ENCODE data around the gene MRPL53.

- TF ChIP-seq CTCF (IDR thresholded peaks at IDR 0.05 in 2 of 3, conservative IDR thresholded peaks at IDR 0.05 in 1 of 3; ENCODE audit: borderline replicate concordance in 1 of 3, insufficient read depth in 1 of 3, low read depth in 2 of 3, low read length in 2 of 3) (no peak), EZH2 (IDR thresholded peaks at IDR 0.05) (no peak), POLR2A (IDR thresholded peaks at IDR 0.05; ENCODE audit: borderline replicate concordance, extremely low read depth, insufficient read depth, insufficient read length) (no peak), SP1 (IDR thresholded peaks at IDR 0.05; ENCODE audit: low read depth) (no peak), CEBPB (IDR thresholded peaks at IDR 0.05; ENCODE audit: low read depth) (no peak), POLR2AphosphoS5 (IDR thresholded peaks at IDR 0.05; ENCODE audit: low read depth, low read length) (no peak), SIN3A (IDR thresholded peaks at IDR 0.05; ENCODE audit: low read depth) (no peak), EZH2phosphoT487 (IDR thresholded peaks at IDR 0.05; ENCODE audit: borderline replicate concordance) (no peak)
Observed at GRCh38 chr2:74515271-74515980, 42.9 kb upstream of the MRPL53 start.
